Measurements from ENCODE around the gene NINL.
A peak's percentile ranks its signal among the peaks of the same experiment; 100 is the strongest.
"Not testable (repeated sequence)": the region's sequence is repeated elsewhere in the genome, so short reads cannot be mapped to it uniquely, and the experiment has no call there.

Gene NINL

DNA sequence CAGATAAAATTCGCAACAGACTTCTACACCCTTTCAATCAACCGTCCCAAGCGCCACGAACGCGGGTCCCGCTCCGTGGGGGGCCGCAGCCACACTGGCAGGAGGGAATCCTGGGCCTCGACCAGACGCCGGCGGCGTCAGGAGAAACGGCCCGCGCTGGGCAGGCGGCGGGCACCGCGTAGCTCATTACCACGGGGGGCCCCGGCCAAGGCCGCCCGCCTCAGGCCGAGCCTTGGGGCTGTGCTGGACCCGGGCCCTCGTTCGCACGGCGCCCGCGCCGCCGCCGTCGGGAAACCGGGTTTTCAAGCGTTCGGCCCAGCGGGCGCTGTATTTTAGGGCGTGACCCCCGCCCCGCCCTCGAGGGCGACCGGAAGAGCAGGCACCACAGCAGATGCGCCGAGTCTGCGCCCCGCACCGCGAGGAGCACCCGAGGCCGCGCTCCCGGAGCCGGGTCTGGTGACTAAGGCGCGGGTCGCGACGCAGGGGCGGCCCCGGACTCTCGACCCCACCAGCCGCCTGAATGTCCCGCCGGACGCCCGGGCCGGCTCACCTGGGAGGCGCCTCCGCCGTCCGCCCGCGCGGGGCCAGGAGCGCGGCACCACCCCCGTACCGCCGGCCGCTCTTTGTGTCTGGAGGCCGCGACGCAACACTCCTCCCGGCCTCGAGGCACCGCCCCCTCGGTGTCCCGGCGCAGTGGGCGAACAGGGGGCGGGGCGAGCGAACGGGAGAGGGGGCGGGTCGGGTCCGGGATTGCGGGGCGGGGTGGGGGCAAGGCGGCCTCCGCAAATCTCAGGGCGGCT lies at the start of gene NINL:
TSS of gene NINL (minus strand) at position 627 of the 800 bp plus-strand sequence. CDS start 58,944 bp downstream, outside the sequence.
- no peak for DNase-seq

DNA sequence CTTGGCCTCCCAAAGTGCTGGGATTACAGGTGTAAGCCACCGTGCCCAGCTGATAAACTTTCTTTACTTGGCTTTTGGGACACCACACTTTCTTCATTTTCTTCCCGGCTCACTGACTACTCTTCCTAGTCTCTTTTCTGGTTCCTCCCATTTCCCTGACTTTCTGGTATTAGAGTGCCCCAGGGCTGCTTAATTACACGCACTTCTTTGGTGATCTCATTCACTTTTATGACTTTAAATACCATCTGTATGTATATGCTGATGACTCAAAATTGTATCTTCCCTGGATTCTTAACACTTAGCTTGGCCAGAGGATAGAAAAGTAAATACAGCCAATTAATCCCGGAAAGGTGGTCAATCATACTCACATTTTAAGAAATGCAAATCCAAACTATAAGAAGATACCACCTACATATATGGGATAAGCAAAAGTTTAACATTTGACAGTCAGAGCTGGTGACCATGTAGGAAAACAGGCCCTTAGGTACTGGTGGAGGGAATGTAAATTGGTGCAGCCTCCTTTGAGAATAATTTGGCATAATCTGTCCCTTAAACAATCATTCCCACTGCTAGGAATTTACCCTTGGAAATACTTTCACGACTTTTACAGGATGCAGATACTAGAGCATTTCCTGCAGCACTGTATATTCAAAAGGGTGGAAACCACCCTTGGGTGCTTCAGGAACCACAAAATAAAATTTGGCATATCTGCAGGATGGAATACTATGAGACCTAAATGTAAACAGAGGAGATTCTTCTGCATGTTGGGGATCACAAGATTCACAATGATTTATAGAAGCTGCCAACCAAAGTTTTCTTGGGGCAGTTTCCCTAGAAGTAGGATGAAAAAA lies 47.8 kb upstream of the NINL start:
- no peak for DNase-seq

DNA sequence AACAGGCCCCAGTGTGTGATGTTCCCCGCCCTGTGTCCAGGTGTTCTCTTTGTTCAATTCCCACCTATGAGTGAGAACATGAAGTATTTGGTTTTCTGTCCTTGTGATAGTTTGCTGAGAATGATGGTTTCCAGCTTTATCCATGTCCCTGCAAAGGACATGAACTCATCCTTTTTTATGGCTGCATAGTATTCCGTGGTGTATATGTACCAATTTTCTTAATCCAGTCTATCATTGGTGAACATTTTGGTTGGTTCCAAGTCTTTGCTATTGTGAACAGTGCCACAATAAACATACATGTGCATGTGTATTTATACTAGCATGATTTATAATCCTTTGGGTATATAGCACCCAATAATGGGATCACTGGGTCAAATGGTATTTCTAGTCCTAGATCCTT lies 45.3 kb upstream of the NINL start:
- not testable (repeated sequence) for DNase-seq

DNA sequence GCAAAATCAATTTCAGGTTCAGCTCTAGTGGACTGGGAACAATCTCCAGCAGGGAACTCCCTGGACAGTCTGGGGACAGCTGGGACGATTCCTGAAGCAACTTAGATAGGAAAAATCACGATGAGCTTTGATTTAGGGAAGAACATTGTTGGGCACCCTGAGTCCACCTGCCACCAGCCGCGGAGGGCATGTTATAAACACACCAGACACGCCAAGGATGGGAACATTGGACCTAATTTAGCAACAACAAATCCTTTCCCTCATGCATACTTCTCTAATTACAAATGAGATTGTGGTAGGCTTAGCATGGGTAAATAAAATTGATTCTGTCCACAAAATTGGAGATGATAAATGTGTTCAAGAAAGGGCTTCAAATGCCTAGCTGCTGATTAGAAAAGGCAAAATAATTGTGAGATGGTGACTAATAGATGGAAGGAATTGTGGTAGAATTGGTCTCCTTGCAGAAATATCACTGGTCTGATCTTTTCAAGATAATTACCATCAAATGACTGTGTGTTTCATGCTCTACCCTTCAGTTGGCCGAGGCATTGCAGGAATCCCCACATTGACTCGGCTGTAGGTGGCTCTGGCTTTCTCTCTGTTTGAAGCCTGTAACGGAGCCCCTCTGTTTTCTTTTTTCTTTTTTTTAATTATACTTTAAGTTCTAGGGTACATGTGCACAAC lies 44.6 kb upstream of the NINL start:
- no peak for DNase-seq

DNA sequence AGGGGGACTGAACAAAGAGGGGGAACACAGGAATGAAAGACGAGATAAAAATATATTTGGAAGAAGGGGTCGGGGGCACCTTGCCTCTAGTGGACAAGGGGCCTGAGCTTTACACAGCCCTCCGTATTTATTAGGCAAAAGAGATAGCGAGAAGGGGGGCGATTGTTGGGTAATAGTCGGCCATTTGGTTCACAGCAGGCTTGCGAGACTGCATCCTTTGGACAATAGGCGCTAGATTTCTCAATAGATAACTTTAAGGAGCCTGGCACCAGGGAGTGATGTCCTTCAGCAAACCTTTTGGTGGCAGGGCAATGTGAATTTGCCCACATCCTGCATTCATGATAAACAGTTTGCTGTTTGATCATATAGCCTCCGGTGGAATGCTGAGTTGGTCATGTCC lies 41.4 kb upstream of the NINL start:
- DNase-seq, result no peak

DNA sequence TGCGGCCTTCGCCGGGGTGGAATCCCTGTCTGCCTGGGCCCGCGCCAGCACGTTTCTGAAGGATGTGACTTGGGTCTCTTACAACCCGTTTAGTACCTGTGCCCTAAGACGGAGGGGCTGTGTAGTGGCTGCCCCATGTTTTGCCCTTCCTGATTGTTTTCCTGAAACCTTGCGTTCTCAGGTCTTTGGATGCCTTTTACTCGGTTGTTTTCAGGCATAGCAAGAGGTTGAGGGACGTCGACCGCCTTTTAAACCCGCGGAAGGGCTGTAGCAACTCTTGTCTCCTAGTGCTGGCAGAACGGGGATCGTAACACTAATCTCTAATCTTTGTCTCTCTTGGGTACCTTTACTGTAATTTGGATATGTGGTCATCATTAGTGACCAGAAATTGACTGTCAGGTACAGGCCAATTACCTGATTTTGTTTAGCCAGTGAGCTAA lies 39.2 kb upstream of the NINL start:
- no peak for DNase-seq

DNA sequence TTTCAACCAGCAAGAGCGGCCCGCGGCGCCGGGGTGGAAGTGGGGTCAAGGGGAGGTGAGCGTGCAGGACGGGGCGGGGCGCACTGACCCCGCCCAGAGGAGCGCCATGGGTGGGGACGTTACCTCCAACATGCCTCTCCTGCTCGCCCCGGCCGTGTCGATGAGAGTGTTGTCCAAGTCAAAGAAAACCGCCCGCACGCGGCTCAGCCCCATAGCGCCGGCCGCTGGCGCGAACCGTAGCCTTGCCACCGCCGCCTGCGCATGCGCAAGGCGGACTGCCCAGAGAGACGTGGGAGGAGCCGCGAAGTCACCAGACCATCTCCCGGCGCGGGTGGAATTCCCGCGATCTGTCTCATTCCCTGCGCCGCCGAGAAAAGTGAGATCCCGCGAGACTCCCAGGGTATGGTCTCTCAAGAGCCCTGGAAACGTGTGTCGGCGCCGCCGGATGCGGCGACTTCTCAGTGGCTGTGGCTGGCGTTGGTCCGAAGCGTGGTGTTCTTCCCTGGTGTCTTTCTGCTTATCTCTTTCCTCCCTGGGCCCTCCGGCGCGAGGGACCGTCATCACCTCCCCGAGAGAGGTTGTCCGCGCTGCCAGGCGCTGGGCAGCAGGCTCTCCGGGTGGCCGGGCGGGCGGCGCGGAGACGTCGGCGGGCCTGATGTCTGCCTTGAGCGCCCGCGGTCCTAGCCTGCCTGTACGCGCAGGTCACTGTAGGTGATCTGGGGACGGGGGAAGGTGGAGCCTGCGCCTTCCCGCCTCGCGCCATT lies 38.6 kb upstream of the NINL start, which contains the start of gene NANP:
TSS of gene NANP (minus strand) at position 279 of the 764 bp plus-strand sequence. CDS start at position 213, 66 bp downstream.
- peak; percentile 95 for DNase-seq

DNA sequence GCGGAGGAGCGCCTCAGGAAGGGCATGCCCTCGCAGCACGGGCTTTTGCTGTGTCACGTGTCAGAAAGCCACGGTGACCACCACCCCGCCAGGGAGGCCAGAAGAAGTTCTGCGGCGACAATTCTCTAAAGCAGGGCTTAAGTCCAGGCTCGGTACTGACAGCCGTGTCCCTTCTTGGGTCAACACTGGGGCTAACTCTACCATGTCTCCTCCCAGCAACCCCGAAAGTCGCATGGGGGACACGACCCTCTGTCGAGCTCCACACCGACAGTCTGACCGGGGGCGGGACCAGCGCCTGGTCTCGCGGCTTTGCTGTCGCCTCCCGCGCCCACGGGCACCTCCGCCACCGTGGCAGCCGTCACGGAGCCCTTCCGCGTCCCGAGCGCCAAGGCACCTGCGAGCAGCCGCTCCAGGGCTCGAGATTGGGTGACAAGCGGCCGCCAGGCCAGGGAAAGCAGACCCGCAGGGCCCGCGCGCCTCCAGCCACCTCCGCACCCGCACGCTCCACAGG lies 37.9 kb upstream of the NINL start:
- no peak for DNase-seq

DNA sequence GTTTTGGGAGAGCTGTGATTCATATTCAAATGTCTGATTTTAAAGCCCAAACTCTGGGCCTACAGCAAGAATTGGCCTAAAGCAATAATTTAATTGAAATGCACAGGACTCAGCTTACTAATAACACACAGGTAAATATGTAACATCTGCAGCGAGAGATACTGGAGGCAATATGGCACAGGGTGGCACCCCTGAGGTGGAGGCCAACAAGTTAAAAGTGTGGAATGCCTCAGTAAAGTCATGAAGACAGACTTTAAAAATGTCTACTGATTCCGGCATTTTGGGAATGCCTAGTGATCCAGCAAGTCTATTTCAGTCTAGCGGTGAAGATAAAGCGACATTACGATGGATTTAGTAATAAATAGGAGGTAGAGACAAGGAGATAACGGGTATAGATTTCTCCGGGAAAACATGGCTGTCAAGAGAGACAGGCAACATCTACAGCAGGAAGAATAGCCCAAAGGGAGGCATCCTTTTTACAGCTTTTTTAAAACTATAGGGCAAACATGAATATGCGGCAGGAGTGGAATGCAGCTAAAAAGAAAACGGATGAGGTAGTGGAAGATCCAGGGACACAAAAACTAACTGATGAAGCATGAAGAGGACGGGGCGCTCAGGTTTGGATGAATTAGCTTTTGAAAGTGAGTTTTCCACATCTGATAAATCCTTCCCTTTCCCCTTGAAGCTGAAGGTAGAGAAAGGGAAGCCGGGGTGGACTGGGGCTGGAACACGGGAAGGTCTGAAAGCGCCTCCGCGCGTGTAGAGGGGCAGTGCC lies 37.3 kb upstream of the NINL start:
- peak; percentile 55 for DNase-seq

DNA sequence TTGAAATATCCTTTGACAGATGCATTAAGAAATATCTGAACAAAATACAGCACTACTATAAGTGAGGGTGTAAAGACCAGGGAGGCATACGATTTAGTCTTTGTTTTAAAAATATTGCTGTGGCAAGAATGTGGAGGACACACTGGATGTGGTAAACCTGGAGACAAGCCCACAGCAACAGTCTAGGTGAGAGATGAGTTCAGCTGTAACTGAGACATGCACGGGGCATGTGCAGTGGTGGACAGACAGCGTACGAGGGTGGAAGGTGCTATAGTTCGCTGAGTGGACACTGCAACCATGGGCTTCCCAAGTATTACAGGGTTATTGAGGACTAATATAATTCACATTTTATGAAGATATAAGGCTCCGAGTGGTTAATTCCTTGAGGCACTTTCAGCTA lies 36.7 kb upstream of the NINL start:
- no peak for DNase-seq

DNA sequence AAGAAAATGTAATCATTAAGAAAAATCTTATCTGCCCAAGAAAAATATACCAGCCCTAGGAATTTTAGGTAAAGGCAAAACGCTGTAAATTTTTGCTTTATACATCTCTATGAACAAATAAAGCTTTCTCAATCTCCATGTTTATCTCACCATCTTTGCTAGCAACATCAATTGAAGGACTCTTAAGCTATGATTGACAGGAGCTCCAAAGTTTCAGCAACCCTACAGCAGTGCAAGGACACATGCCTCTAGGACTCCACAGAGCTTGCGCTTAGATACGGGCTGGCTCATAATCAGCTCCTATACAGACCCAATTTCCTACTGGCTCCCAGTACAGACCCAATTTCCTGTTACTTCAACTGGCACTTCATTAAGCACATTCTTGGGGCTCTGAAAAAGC lies 34.2 kb upstream of the NINL start:
- no peak for DNase-seq

DNA sequence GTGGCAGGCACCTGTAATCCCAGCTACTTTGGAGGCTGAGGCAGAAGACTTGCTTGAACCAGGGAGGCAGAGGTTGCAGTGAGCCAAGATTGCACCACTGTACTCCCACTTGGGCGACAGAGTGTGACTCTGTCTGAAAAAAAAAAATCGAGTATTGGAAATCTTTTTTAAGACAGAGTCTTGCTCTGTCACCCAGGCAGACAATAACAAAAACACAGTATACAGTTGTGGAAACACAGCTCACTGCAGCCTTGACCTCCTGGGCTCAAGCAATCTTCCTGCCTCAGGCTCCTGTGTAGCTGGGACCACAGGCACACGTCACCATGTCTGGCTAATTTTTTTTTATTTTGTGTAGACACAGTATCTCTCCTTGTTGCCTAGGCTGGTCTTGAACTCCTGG lies 23.4 kb upstream of the NINL start:
- no peak for DNase-seq

DNA sequence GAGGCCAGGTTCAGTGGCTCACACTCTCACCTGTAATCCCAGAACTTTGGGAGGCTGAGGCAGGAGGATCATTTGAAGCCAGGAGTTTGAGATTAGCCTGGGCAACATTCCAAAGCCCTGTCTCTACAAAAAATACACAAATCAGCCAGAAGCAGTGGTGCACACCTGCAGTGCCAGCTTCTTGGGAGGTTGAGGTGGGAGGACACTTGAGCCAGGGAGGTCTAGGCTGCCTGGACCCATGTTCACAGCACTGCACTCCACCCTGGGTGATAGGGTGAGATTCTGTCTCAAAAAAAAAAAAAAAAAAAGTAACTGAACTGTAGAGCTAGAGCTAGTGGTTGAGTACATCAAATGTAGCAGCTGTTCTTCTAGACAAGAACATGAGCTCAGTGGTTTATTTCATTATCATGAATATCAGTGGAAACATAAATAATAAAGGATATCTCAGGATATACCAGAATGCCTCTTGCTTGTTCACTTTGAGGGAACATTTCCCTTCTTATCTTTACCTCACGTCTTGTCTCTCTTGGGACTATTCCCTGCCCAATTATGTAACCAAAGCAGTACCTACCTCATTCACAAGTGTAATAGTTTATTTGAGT lies 20.9 kb upstream of the NINL start:
- DNase-seq, result no peak

DNA sequence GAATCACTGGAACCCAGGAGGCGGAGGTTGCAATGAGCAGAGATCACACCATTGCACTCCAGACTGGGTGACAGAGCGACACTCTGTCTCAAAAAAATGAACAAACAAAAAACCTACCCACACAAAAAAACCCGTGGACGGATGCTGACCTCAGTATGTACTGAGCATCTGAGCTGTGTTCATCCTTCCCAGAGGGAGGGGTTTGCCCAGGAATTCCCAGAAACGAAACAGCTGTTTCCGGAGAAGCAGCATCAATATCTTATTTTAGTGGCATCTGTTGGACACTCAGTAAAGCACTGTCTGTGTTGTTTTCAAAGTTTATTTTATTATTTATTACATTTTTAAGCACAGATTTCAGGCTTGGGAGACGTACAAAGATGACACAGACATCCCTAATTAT lies 19.8 kb upstream of the NINL start:
- DNase-seq, result no peak

DNA sequence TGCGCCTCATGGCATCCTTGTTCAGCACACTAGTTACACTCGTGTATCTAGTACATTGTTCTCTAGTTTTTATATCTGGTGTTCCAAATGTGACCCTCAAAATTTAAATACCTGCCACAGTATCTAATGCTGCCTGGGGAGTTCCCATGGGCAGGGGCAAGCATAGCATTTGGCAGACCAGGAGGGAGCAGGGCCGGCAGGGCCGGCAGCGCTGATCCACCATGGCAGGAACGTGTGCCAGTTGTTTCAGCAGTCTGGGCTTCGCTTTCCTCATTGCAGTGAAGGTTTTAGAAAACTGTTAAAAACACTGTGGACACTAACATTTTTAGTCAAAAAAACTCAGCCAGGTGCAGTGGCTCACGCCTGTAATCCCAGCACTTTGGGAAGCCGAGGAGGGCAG lies 19.3 kb upstream of the NINL start:
- no peak for DNase-seq

DNA sequence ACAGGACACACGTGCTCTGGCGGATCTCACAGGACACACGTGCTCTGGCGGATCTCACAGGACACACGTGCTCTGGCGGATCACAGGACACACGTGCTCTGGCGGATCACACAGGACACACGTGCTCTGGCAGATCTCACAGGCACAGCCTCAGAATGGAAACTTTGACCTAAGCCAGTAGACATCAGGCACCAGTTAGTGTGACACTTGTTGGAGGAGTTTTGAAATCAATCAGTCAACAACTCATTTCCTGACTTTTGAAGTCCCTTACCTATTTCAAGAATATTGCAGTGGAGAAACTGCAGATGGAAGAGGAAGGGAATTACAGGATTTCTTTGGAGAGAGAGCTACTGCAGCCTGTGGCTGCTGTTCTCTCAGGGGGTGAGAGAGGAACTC lies 17.6 kb upstream of the NINL start:
- DNase-seq, result not testable (repeated sequence)

DNA sequence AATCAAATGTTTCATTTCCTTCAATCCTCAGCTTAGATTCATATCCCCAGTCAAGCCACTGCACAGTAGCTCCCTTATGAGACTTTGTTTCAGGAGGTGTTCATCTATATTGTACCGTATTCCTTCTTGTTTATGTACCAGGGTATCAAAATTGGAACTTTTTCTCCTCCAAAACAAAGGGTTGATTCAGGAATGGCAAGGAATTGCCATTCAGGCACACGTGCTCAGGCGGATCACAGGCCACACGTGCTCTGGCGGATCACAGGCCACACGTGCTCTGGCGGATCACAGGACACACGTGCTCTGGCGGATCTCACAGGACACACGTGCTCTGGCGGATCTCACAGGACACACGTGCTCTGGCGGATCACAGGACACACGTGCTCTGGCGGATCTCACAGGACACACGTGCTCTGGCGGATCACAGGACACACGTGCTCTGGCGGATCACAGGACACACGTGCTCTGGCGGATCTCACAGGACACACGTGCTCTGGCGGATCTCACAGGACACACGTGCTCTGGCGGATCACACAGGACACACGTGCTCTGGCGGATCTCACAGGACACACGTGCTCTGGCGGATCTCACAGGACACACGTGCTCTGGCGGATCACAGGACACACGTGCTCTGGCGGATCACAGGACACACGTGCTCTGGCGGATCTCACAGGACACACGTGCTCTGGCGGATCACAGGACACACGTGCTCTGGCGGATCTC lies 17.0 kb upstream of the NINL start:
- DNase-seq, result not testable (repeated sequence)

DNA sequence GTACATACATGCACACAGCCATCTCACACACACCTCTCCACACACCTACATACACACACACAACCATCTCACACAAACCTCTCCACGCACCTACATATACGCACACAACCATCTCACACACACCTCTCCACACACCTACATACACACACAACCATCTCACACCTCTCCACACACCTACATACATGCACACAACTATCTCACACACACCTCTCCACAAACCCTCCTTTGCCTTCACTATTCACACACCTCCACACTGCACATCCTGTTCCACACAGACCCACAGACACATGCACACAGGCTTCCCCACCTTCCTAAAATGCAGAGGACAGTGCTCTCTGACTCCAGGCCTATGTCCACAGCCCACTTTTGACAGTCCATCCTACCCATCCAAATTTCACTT lies 16.3 kb upstream of the NINL start:
- no peak for DNase-seq

DNA sequence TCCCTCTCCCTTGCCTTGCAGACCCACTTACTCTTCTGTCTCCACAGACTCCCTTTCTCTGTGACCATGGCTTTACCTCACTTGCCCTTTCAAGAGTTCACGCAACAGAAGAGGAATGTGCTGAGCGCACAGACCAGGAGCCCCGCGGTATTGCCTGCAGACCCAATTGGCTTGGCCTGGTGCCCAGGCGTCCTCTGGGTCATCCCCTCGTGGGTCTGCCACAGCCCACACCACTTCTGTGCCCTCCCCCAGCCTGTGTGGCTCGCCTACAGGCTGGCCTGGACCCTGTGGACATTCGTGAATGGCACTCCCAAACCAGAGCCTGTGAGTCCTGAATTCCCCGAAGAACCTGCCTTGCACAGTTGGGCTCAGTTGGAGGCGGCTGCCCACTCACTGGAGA lies 15.3 kb upstream of the NINL start:
- DNase-seq, result peak; percentile 9

DNA sequence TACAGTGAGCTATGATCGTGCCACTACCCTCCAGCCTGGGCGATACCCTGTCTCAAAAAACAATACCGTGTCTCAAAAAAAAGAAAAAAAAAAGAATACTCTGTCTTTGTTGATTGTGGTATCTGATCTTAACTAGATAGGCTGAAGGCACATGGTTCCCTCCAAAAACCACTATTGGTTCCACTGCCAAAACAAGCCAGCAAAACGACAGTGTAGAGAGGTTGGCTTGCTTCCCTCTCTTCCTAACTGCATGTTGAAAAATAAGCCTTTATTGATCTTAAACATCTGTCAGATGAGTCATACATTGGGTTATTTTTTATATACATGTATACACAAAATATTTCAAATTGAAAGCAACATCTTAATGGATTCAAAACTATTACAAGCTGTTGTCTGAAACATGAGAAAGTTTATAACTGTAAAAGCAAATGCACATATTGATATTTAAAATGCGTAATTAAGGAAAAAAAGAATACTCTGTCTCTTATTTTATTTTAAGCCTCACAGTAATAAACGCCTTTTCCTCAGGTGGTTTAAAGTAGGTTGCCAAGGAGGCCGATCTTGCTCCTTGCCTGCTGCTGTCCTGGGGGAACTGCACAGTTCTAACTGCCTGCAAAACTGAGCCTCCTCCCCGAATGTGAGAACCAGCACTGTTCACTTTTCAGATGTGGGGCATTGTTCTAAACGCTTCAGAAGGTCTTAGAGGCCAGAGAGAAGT lies 7.0 kb upstream of the NINL start:
- no peak for DNase-seq

Measured in kidney glomerular epithelial cell (primary cell).